ENCODE data around the gene DPCD. TPM values are rescaled to one million over a fixed set of nuclear protein-coding genes. Genes with fewer than 3 reads are reported as not detected.

The DPCD gene
- total RNA-seq, 1 donor from 2014 or later = 16.1 TPM

GRCh38 chr10:101567165-101568006, 20.7 kb upstream of the DPCD start:
- no peak for DNase-seq (ENCODE audit: low spot score)

GRCh38 chr10:101568054-101568745, 19.9 kb upstream of the DPCD start:
- no peak for DNase-seq (ENCODE audit: low spot score)

GRCh38 chr10:101569323-101569621, 18.8 kb upstream of the DPCD start:
- no peak for DNase-seq (ENCODE audit: low spot score)

DNA sequence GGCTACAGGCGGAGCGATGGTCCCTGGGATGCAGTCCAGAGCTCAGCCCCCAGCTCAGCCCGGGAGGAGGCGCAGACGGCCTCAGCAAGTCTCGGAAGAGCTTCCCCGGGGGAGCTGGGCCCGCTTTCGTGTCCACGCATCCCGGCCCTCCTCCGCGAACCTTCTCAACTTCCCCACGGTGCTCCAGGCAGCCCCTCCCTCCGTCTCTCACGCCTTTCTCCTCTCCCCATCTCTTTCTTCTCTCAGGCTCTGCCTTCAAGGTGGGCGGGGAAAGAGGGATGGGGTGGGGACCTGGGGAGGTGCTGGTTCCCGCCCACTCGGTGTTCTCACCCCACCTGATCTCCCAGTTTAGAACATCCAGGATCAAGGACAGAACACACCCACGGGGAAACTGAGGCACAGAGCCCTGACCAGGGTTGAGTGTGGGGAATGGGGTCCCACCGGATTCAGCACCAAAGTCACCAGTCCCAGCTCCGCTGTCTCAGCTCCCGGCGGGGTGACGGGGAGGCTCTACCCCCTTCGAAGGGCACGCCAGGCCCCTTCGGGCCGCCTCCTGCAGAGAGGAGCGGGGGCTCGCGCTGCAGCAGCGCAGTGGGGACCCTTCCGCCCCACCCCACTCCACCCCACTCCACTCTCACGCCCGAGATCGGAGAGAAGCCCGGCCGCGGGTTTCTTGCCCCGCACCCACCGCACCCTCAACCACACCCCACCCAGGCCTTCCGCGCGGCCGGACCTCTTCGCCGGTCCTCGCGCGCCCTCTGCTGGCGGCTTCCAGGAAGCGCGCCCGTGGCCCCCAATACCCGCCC, 18.3 kb upstream of the DPCD start:
- DNase-seq (ENCODE audit: low spot score) = peak; percentile 69

DNA sequence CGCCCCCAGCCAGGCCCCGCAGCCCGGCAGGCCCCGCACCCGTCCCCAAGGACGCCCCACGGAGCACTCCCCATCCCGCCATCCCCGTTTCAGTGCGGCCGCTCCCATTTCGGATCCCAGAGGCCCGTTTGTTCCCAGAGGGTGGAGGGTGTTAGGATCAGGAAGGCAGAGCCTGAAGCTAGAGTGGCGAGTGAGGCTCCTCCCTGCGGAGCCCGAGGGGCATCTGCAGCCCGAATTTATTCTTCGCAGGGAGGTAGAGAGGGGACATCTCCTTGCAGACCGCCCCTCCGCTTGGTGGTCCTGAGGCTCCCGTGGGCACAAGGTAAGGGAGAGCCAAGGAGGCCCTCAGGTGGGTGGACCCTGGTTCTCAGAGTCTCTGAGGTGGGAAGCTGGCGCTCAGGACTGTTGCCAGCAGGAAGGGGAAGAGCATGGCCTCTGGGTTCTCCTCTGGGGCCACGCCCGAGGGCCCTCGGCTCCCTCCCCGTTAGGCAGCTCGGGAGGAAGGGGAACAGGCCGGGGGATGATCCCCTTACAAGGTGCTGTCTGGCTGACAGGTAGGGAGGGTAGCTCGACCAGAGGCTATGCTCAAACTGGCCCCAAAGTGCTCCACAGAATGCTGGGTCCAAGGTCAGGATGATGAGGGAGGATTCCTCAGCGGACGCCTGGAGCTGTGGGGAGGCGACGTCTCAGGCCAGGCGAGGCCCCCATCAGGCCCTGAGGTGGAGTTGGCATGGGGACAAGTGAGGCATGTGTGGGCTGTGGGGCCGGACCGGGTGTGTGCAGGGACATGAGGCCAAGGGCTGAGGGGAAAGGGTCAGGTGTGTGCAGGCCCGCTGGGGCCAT, 17.5 kb upstream of the DPCD start:
- DNase-seq (ENCODE audit: low spot score) = no peak

DNA sequence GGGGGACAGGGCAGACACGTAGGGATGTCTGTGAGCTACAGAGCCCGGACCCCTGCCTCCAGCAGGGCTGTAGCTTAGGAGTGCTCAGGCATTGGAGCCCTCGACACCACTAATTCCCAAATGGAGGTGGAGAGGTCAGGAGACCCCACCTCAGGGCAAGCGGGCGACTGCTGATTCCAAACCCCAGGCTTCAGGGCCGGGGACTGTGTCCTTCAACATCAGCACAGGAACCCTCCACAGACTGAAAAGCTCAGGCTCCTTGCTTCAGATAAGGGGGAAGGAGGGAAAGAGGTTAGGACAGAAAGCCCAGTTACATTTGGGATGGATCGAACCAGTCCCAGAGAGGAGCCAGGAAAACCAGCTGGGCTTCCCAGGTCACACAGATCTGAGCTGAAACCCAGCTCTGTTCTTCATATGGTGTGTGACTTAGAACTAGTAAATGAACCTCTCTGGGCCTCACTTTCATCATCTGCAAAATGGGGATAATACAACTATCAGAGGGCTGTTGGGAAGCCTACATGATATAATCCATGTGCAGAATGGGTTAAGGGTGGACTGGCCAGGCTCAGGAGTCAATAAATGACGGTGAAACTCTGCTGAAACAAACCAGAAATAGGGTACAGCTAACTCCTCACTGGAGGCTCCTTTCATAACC, 16.7 kb upstream of the DPCD start:
- DNase-seq (ENCODE audit: low spot score) = no peak

GRCh38 chr10:101572126-101572525, 16.0 kb upstream of the DPCD start:
- no peak for DNase-seq (ENCODE audit: low spot score)

DNA sequence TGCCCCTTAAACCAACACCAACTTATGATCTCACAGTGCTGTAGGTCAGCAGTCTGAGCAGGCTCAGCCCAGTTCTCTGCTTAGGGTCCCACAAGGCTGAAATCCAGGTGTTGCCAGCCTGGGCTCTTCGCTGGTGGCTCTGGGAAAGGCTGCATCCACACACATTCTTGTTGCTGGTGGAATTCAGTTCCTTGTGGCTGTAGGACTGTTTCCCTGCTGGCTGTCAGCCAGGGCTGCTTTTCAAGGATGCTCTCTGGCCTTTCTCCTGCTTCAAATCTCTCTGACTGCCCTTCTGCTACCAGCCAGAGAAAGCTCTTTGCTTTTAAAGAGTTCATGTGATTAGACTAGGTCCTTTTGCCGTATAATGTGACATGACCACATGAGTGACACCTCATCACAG, 15.3 kb upstream of the DPCD start:
- DNase-seq (ENCODE audit: low spot score) = no peak

GRCh38 chr10:101573885-101574753, 14.0 kb upstream of the DPCD start:
- DNase-seq (ENCODE audit: low spot score) = no peak

DNA sequence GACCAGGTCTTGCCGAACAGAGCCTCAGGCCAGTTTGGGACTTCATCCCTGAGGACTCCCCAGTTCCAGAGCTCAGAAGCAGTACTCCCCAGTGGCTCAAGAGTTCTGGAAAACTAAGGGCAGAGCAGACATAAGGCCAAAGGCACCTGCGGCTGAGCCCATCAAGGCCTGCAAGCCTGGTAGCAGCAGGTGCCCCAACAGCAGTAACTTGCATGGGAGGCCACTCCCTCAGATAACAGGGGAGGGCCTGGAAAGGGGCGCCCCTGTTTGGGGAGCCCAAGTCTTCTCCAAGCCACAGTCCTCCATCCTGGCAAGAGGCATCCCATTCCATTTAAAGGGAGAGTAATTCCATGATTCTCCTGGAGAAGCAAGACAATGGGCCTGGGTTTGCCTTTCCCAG, 13.0 kb upstream of the DPCD start:
- no peak for DNase-seq (ENCODE audit: low spot score)

- DNase-seq (ENCODE audit: low spot score) = no peak
Measured at GRCh38 chr10:101575580-101576210, 12.4 kb upstream of the DPCD start.

GRCh38 chr10:101576211-101576863, 11.8 kb upstream of the DPCD start:
- no peak for DNase-seq (ENCODE audit: low spot score)

DNA sequence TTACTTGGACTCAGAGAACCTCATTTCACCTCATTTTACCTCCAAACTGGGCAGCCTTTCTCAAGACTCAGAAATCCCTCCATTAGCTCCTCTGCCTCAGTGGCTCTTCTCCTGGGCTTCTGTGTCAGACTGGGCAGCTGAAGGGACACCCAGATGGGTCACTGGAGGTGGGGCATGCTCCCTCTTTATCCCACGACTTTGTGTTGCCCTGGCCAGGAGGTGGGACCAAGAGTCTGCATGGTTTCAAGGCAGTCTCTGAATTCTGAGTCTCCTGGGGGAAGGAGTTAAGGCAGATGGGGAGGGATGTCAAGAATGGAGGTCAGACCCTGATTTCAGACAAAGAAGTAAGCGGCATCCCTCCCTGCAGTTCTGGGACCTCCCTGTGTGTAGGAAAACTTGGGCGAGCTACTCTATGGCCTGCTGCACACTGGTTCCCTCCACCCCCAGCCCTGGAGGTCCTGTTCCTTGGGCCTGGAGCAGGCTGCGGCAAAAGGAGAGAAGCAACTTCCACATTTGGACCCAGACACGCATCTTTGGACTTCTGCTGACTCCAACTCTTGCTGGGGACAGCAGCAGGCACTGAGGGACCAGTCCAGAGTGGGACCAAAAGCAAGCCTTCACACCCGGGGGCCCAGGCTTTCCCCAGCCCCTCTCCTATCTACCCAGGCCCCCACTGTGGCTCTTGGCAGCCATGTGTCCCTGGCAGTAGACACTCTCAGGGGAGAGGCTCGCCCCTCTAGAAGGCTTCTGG, 10.8 kb upstream of the DPCD start:
- no peak for DNase-seq (ENCODE audit: low spot score)

DNA sequence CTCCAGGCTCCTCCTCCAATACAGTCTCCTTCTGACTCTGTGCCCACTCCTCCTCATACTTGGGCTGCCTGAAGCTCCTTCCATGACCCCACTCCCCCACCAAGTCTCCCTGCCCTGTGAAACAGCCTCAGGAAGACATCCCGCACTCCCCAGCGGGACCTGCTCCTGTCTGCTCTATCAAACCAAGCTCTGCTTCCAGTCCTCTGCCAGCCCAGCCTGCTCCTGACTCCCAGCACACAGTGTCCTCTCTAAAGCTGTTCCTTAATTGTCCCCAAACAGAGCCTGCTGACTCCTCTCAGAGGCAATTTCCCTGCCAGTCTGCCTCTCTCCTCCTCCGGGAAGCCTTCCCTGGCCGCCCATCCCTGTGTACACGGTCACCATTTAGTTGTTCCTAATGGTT, 9.9 kb upstream of the DPCD start:
- no peak for DNase-seq (ENCODE audit: low spot score)

DNA sequence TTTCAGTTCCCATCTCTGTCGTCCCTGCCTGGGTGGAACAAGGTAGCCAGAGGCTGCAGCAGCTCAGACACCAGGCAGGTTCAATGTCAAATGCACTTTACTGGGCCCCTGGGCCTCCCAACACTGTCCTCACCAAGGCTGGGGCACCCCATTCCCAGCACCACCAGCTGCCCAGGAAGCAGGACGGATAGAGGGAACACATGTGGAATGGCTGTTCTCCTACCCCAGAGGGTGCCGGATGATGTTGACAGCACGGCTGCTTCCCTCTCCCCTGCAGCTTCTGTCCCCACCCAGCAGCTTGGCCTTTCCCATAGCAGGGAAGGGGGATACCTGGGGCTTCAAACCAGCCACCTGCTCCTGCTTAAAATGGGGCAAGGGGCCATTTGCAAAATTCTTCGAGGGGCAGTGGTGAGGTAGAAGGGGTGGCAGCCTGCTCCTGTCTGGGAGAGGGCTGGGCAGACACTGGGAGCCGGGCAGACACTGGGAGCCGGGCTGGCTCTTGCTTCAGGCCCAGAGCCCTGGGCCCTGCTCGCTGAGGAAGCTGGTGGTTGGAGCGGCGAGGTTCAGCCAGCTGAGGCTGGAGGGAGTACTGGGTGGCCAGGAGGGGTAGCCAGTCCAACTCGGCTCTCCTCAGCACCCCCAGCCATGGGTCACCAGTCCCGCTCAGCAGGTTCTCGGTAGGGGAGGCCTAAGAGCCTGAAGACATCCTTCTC, 9.2 kb upstream of the DPCD start:
- no peak for DNase-seq (ENCODE audit: low spot score)

DNA sequence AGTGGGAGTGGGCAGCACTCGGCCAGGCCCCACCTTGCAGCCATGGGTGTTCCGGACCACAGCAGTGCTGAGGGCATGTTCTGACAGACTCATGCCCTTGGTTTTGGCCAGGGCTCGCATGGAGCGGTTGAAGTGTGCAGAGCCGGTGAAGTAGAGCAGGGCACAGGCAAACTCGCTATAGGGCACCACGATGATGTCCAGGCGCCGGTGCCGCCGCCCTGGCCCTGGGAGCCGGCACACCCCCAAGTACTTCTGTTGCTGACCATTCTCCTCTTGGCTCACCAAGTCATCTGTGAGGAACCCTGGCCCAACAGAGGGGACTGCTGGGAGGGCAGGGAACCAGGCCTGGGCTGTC, 8.6 kb upstream of the DPCD start:
- no peak for DNase-seq (ENCODE audit: low spot score)

GRCh38 chr10:101580486-101581399, 7.4 kb upstream of the DPCD start:
- DNase-seq (ENCODE audit: low spot score) = no peak

Data from umbilical cord (tissue), 2 donors.